GM12801 (cell line): ENCODE measurements around the gene CISTR.

Experiments
- CTCF ChIP-seq: IDR thresholded peaks from one replicate; pipeline ENCODE4 v1.5.1; 2011; ENCODE audit warnings: control low read depth; ENCODE audit not compliant: insufficient read length; ENCODE audit errors: extremely low read depth

CISTR gene

GRCh38 chr12:53776872-53777271 lies 25.1 kb upstream of the CISTR start:
- no peak for TF ChIP-seq CTCF

- TF ChIP-seq CTCF = no peak
Observed at GRCh38 chr12:53775478-53776145, 23.8 kb upstream of the CISTR start.

- TF ChIP-seq CTCF = no peak
Observed at GRCh38 chr12:53770281-53770680, 18.5 kb upstream of the CISTR start.

- TF ChIP-seq CTCF = no peak
Observed at GRCh38 chr12:53768976-53769375, 17.2 kb upstream of the CISTR start.

GRCh38 chr12:53766881-53767280 lies 15.1 kb upstream of the CISTR start:
- no peak for TF ChIP-seq CTCF

GRCh38 chr12:53765891-53766290 lies 14.1 kb upstream of the CISTR start:
- no peak for TF ChIP-seq CTCF

GRCh38 chr12:53764615-53765014 lies 12.8 kb upstream of the CISTR start:
- TF ChIP-seq CTCF = no peak

GRCh38 chr12:53761306-53761705 lies 9.5 kb upstream of the CISTR start:
- no peak for TF ChIP-seq CTCF
